Loucy (cell line): ENCODE results near the gene G2E3.

Experiments used
- H2AFZ ChIP-seq: fragments of 200-600 bp; sonication (generic); 2 replicates; pipeline ENCODE4 v1.6.0; 2016; ENCODE audit warnings: antibody characterized with exemption, mild to moderate bottlenecking, low read length, moderate library complexity
- H3F3A ChIP-seq: fragments of 200-600 bp; 2 replicates; pipeline ENCODE4 v1.6.0; 2016; ENCODE audit warnings: antibody characterized with exemption, low read depth, mild to moderate bottlenecking
- H3K27me3 ChIP-seq: fragments of 200-600 bp; sonication (generic); 2 replicates; pipeline ENCODE4 v1.6.1; 2014; ENCODE audit warnings: low read length, mild to moderate bottlenecking; ENCODE audit not compliant: insufficient read depth, poor library complexity, severe bottlenecking
- H3K36me3 ChIP-seq: fragments of 200-600 bp; sonication (generic); 2 replicates; pipeline ENCODE4 v1.6.1; 2016; ENCODE audit warnings: low read length; ENCODE audit not compliant: insufficient read depth
- H3K4me1 ChIP-seq: fragments of 200-600 bp; sonication (generic); 2 replicates; pipeline ENCODE4 v1.5.1; 2014; ENCODE audit warnings: low read length, mild to moderate bottlenecking; ENCODE audit not compliant: insufficient read depth, poor library complexity, severe bottlenecking
- H3K4me2 ChIP-seq: fragments of 200-600 bp; sonication (generic); 2 replicates; pipeline ENCODE4 v1.6.0; 2014; ENCODE audit warnings: antibody characterized with exemption, low read length, low read depth, mild to moderate bottlenecking; ENCODE audit not compliant: poor library complexity, severe bottlenecking
- H3K4me3 ChIP-seq: fragments of 200-600 bp; sonication (generic); 2 replicates; pipeline ENCODE4 v1.5.1; 2014; ENCODE audit warnings: low read length, mild to moderate bottlenecking, mixed read lengths; ENCODE audit not compliant: poor library complexity, severe bottlenecking
- H3K79me2 ChIP-seq: fragments of 200-600 bp; sonication (generic); 2 replicates; pipeline ENCODE4 v1.6.1; 2014; ENCODE audit warnings: low read length; ENCODE audit not compliant: insufficient read depth
- H3K9ac ChIP-seq: fragments of 200-600 bp; sonication (generic); 2 replicates; pipeline ENCODE4 v1.6.0; 2014; ENCODE audit warnings: mild to moderate bottlenecking, low read depth, low read length, moderate library complexity; ENCODE audit not compliant: poor library complexity, severe bottlenecking
- H3K9me2 ChIP-seq: fragments of 200-600 bp; sonication (generic); replicated peaks from 2 replicates; pipeline ENCODE4 v1.6.1; 2016; ENCODE audit warnings: low read depth, low read length, mixed read lengths
- H3K9me3 ChIP-seq: fragments of 200-600 bp; sonication (generic); 2 replicates; pipeline ENCODE4 v1.6.1; 2014; ENCODE audit warnings: mild to moderate bottlenecking, antibody characterized with exemption, low read length, low read depth; ENCODE audit not compliant: insufficient read depth
- H4K20me1 ChIP-seq: fragments of 200-600 bp; sonication (generic); 2 replicates; pipeline ENCODE4 v1.6.0; 2014; ENCODE audit warnings: antibody characterized with exemption, low read length, mild to moderate bottlenecking; ENCODE audit not compliant: insufficient read depth, poor library complexity, severe bottlenecking
- CTCF ChIP-seq: fragments of 200-600 bp; sonication (generic); conservative IDR thresholded peaks from 2 replicates; pipeline ENCODE4 v1.5.1; 2014; ENCODE audit warnings: mild to moderate bottlenecking, antibody characterized with exemption, low read length
- EZH2phosphoT487 ChIP-seq: fragments of 200-600 bp; IDR thresholded peaks from 2 replicates; pipeline ENCODE4 v1.6.1; 2018; ENCODE audit warnings: antibody characterized with exemption, mild to moderate bottlenecking, moderate library complexity, borderline replicate concordance

The G2E3 gene

GRCh38 chr14:30585204-30585603 lies 26.2 kb downstream of the G2E3 start:
- Histone ChIP-seq H2AFZ (no peak overlapping the region), H4K20me1 (peaks cover 41% of the 10 kb centered on the region), H3K9ac (no peak overlapping the region), H3K4me3 (no peak overlapping the region), H3K36me3 (peaks cover 69% of the 10 kb centered on the region), H3K4me2 (no peak overlapping the region), H3F3A (no peaks in the 10 kb centered on the region), H3K79me2 (peaks cover 88% of the 10 kb centered on the region), H3K9me2 (no peaks in the 10 kb centered on the region), H3K4me1 (no peaks in the 10 kb centered on the region), H3K9me3 (peaks cover 11% of the 10 kb centered on the region), H3K27me3 (no peaks in the 10 kb centered on the region)
- TF ChIP-seq CTCF (no peak), EZH2phosphoT487 (no peak)

GRCh38 chr14:30587141-30587540 lies 28.2 kb downstream of the G2E3 start:
- Histone ChIP-seq H3K4me2 (no peak overlapping the region), H4K20me1 (peaks cover 22% of the 10 kb centered on the region), H3K79me2 (peaks cover 70% of the 10 kb centered on the region), H3K9me3 (peaks cover 11% of the 10 kb centered on the region), H3K27me3 (no peaks in the 10 kb centered on the region), H3K36me3 (peaks cover 88% of the 10 kb centered on the region), H3K9me2 (no peaks in the 10 kb centered on the region), H3K9ac (no peak overlapping the region), H3K4me3 (no peak overlapping the region), H2AFZ (no peak overlapping the region), H3F3A (no peaks in the 10 kb centered on the region), H3K4me1 (no peaks in the 10 kb centered on the region)
- TF ChIP-seq CTCF (no peak), EZH2phosphoT487 (no peak)

GRCh38 chr14:30588873-30589272 lies 29.9 kb downstream of the G2E3 start:
- Histone ChIP-seq H3K27me3 (no peaks in the 10 kb centered on the region), H3K79me2 (peaks cover 53% of the 10 kb centered on the region), H4K20me1 (peaks cover 18% of the 10 kb centered on the region), H2AFZ (no peak overlapping the region), H3K4me2 (no peak overlapping the region), H3K9me2 (no peaks in the 10 kb centered on the region), H3K4me1 (no peaks in the 10 kb centered on the region), H3F3A (no peaks in the 10 kb centered on the region), H3K9me3 (peaks cover 11% of the 10 kb centered on the region), H3K36me3 (peaks cover 88% of the 10 kb centered on the region), H3K4me3 (no peak overlapping the region), H3K9ac (no peak overlapping the region)
- TF ChIP-seq EZH2phosphoT487 (no peak), CTCF (no peak)
